Osteoblast (primary cell): ENCODE results near the gene DAPK1. TPM values are rescaled to one million over a fixed set of nuclear protein-coding genes. Genes with fewer than 3 reads are reported as not detected.

Source experiments
- DNase-seq: peaks from one replicate; pipeline ENCODE4 v3.0.0; 2011; ENCODE audit warnings: low spot score, mixed read lengths; ENCODE audit not compliant: insufficient read length; ENCODE audit errors: missing footprints
- H2AFZ ChIP-seq: 2 replicates; pipeline ENCODE4 v1.6.0; 2011; ENCODE audit warnings: mild to moderate bottlenecking, low read length
- H3K27ac ChIP-seq: 2 replicates; pipeline ENCODE4 v1.5.1; 2011; ENCODE audit warnings: mild to moderate bottlenecking, low read depth, low read length, moderate library complexity
- H3K27me3 ChIP-seq: 2 replicates; pipeline ENCODE4 v1.6.0; 2012; ENCODE audit warnings: mild to moderate bottlenecking, control low read depth, inconsistent platforms, low read length, moderate library complexity; ENCODE audit not compliant: insufficient read depth
- H3K36me3 ChIP-seq: 2 replicates; pipeline ENCODE4 v1.5.1; 2011; ENCODE audit warnings: mild to moderate bottlenecking, low read length, control low read depth, moderate library complexity; ENCODE audit not compliant: insufficient read depth
- H3K4me1 ChIP-seq: 2 replicates; pipeline ENCODE4 v1.5.1; 2011; ENCODE audit warnings: mild to moderate bottlenecking, low read length, control low read depth, moderate library complexity; ENCODE audit not compliant: insufficient read depth
- H3K4me2 ChIP-seq: 2 replicates; pipeline ENCODE4 v1.6.0; 2011; ENCODE audit warnings: mild to moderate bottlenecking, low read length; ENCODE audit not compliant: insufficient read depth
- H3K4me3 ChIP-seq: fragments of 200-600 bp; sonication (generic); 3 replicates; pipeline ENCODE4 v1.5.1; 2012; ENCODE audit warnings: mild to moderate bottlenecking, low read length, inconsistent platforms; ENCODE audit not compliant: insufficient read depth
- H3K79me2 ChIP-seq: 2 replicates; pipeline ENCODE4 v1.6.0; 2012; ENCODE audit warnings: mild to moderate bottlenecking, low read length, control low read depth, inconsistent platforms; ENCODE audit not compliant: insufficient read depth
- H3K9me3 ChIP-seq: 2 replicates; pipeline ENCODE4 v1.5.1; 2011; ENCODE audit warnings: low read depth, low read length, control low read depth
- H4K20me1 ChIP-seq: 2 replicates; pipeline ENCODE4 v1.6.0; 2012; ENCODE audit warnings: mild to moderate bottlenecking, low read length, control low read depth; ENCODE audit not compliant: insufficient read depth
- total RNA-seq: library from RNA; depleted of rRNA; stranded (reverse); fragments of >200 nt; gene quantifications from 2 replicates; pipeline ENCODE4 v1.2.3, GENCODE V29; 2012
- TF ChIP-seq, protein P1 (sequence below): IDR thresholded peaks from 2 replicates; pipeline ENCODE4 v1.5.1; 2011; ENCODE audit warnings: mild to moderate bottlenecking, low read depth, low read length, moderate library complexity; ENCODE audit errors: extremely low read depth

DAPK1 gene
- total RNA-seq, 1 donor, result 55.4 TPM

DNA sequence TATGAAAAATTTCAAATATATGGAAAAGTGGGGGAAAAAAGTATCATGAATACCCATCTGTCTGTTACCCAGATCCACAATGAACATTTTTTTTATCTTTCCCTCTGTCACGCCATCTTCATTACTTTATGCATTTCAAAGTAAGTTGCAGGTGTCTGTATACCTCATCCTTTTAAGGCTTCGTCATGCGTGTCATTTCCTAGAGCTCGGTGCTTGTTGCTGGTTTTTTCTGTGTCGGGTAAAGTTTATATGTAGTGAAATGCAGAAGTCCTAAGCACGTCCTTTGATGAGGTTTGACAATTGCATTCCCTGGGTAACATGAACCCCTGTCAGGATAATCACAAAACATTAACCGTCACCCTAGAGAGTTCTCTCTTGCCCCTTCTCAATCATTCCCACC is 52.1 kb downstream of the DAPK1 start:
- Histone ChIP-seq H3K27ac (no peak overlapping the region), H3K4me3 (no peak overlapping the region), H3K79me2 (no peaks in the 10 kb centered on the region), H3K4me1 (peaks cover 7% of the 10 kb centered on the region), H2AFZ (no peak overlapping the region), H3K36me3 (no peaks in the 10 kb centered on the region), H4K20me1 (no peaks in the 10 kb centered on the region), H3K9me3 (no peaks in the 10 kb centered on the region), H3K27me3 (no peaks in the 10 kb centered on the region), H3K4me2 (no peak overlapping the region)
- TF ChIP-seq, protein P1, sequence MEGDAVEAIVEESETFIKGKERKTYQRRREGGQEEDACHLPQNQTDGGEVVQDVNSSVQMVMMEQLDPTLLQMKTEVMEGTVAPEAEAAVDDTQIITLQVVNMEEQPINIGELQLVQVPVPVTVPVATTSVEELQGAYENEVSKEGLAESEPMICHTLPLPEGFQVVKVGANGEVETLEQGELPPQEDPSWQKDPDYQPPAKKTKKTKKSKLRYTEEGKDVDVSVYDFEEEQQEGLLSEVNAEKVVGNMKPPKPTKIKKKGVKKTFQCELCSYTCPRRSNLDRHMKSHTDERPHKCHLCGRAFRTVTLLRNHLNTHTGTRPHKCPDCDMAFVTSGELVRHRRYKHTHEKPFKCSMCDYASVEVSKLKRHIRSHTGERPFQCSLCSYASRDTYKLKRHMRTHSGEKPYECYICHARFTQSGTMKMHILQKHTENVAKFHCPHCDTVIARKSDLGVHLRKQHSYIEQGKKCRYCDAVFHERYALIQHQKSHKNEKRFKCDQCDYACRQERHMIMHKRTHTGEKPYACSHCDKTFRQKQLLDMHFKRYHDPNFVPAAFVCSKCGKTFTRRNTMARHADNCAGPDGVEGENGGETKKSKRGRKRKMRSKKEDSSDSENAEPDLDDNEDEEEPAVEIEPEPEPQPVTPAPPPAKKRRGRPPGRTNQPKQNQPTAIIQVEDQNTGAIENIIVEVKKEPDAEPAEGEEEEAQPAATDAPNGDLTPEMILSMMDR, result no peak
- no peak for DNase-seq

DNA sequence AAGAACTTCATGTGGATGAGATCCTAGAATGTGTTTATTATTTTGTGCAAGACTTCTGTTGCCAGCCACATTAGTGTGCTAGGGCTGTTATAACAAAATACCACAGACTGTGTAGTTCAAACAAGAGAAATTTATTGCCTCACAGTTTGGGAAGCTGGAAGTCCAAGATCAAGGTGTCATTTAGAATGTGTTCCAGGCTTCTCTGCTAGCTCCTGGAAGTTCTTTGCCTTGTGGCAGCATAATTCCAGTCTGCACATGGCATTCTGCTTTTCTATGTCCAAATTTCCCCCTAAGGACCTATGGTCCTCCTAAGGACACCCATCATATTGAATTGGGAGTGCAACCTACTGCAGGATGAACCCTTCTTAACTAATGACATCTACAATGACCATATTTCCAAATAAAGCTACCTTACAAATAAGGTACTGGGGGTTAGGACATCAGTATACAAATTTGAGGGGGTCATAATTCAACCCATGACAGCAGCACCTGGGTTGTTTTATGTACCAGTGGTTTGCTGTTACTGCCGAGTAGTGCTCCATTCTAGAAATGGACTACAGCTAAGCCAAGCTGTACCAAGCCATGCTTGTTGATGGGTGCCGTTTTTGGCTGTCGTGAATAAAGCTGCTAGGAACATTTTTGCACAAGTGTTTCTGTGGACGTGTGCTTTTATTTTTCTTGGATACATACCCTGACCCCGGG is 52.7 kb downstream of the DAPK1 start:
- no peaks in the 10 kb centered on the region for H3K79me2 ChIP-seq
- no peaks in the 10 kb centered on the region for H4K20me1 ChIP-seq
- H3K36me3 ChIP-seq, result no peaks in the 10 kb centered on the region
- H3K9me3 ChIP-seq, result no peaks in the 10 kb centered on the region
- DNase-seq, result no peak
- H3K4me2 ChIP-seq, result no peak overlapping the region
- H3K27ac ChIP-seq, result no peak overlapping the region
- no peaks in the 10 kb centered on the region for H3K27me3 ChIP-seq
- peaks cover 7% of the 10 kb centered on the region for H3K4me1 ChIP-seq
- H2AFZ ChIP-seq, result no peak overlapping the region
- H3K4me3 ChIP-seq, result no peak overlapping the region
- TF ChIP-seq, protein P1, result no peak

DNA sequence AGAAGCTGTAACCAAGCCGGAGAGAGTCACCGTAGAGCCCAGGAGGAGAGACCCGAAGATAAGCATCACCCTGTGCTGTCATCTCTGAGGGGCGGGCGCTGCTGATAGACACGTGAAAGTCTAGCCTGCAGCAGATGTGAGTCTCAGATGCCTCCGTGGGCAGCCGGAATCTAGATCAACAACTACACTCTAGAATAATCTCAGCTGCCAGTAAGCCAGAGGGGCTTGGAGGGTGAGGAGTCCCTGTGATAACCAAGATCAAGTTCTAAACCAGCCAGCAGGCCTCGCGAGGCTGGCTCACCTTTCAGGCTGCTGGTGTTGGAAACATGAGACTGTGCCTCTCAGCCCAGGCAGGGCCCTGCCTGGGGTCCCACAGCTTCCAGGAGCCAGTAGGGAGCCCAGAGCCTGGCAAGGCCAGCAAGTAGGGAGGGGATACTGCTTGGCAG is 54.1 kb downstream of the DAPK1 start:
- TF ChIP-seq, protein P1, result no peak
- Histone ChIP-seq H3K9me3 (no peaks in the 10 kb centered on the region), H3K36me3 (no peaks in the 10 kb centered on the region), H3K79me2 (no peaks in the 10 kb centered on the region), H3K4me2 (no peak overlapping the region), H3K4me1 (no peaks in the 10 kb centered on the region), H3K4me3 (no peak overlapping the region), H3K27me3 (no peaks in the 10 kb centered on the region), H4K20me1 (no peaks in the 10 kb centered on the region), H3K27ac (no peak overlapping the region), H2AFZ (no peak overlapping the region)
- DNase-seq, result no peak

- H3K36me3 ChIP-seq, result no peaks in the 10 kb centered on the region
- no peak for DNase-seq
- H3K4me2 ChIP-seq, result no peak overlapping the region
- H3K4me1 ChIP-seq, result no peaks in the 10 kb centered on the region
- peaks cover 3% of the 10 kb centered on the region for H4K20me1 ChIP-seq
- no peak overlapping the region for H2AFZ ChIP-seq
- TF ChIP-seq, protein P1, result no peak
- no peak overlapping the region for H3K27ac ChIP-seq
- no peak overlapping the region for H3K4me3 ChIP-seq
- H3K79me2 ChIP-seq, result no peaks in the 10 kb centered on the region
- H3K27me3 ChIP-seq, result no peaks in the 10 kb centered on the region
- H3K9me3 ChIP-seq, result no peaks in the 10 kb centered on the region
These were observed 56.7 kb downstream of the DAPK1 start for GRCh38 chr9:87554171-87554910.
